ENCODE results near the gene TLR9. TPM values are rescaled to one million over a fixed set of nuclear protein-coding genes. Genes with fewer than 3 reads are reported as not detected.

The TLR9 gene
- total RNA-seq, 1 experiment from 2014 or later = 0.14 TPM

GRCh38 chr3:52211268-52211891, 14.1 kb downstream of the TLR9 start:
- Mint-ChIP-seq H3K4me1 (ENCODE audit: low read depth, unreplicated experiment) (peaks cover 11% of the 10 kb centered on the region), H3K36me3 (ENCODE audit: insufficient read depth, unreplicated experiment) (peaks cover 81% of the 10 kb centered on the region), H3K4me3 (ENCODE audit: low read depth, unreplicated experiment) (no peak overlapping the region), H3K27me3 (ENCODE audit: unreplicated experiment) (no peaks in the 10 kb centered on the region), H3K9me3 (ENCODE audit: low read depth, unreplicated experiment) (no peaks in the 10 kb centered on the region), H3K27ac (ENCODE audit: unreplicated experiment) (no peak overlapping the region)
- DNase-seq = no peak
- TF ChIP-seq CTCF (IDR thresholded peaks at IDR 0.05; ENCODE audit: unreplicated experiment) = no peak
- CTCF ChIA-PET = no interaction called here
- BruUV-seq (replicated peaks) = no TSS peak
- intact Hi-C loops (cut with micrococcal nuclease; ENCODE audit: unreplicated experiment) = no loop called here

- BruUV-seq (replicated peaks) = no TSS peak
- CTCF ChIA-PET = interaction anchor here (1.0 kb wide), 1 partner anchor 30 kb away, joined by 4 read pairs; no protein-coding TSS in a partner anchor
Observed at GRCh38 chr3:52210550-52211046, 14.8 kb downstream of the TLR9 start.

GRCh38 chr3:52210037-52210436, 15.4 kb downstream of the TLR9 start:
- intact Hi-C loops (cut with micrococcal nuclease; ENCODE audit: unreplicated experiment) = no loop called here
- no peaks in the 10 kb centered on the region for H3K9me3 Mint-ChIP-seq (ENCODE audit: low read depth, unreplicated experiment)
- peaks cover 77% of the 10 kb centered on the region for H3K36me3 Mint-ChIP-seq (ENCODE audit: insufficient read depth, unreplicated experiment)
- no peak for DNase-seq
- TF ChIP-seq CTCF (IDR thresholded peaks at IDR 0.05; ENCODE audit: unreplicated experiment) = no peak
- H3K4me3 Mint-ChIP-seq (ENCODE audit: low read depth, unreplicated experiment) = no peak overlapping the region
- peak overlapping the region; percentile 85 for H3K27ac Mint-ChIP-seq (ENCODE audit: unreplicated experiment)
- peaks cover 9% of the 10 kb centered on the region for H3K4me1 Mint-ChIP-seq (ENCODE audit: low read depth, unreplicated experiment)
- BruUV-seq (replicated peaks) = no TSS peak
- no peaks in the 10 kb centered on the region for H3K27me3 Mint-ChIP-seq (ENCODE audit: unreplicated experiment)
- CTCF ChIA-PET = interaction anchor here (1.0 kb wide), 1 partner anchor 29 kb away, joined by 4 read pairs; no protein-coding TSS in a partner anchor

More at GRCh38 chr3:52210550-52211046, 14.8 kb downstream of the TLR9 start:
- no peak for TF ChIP-seq CTCF (IDR thresholded peaks at IDR 0.05; ENCODE audit: unreplicated experiment)
- no peaks in the 10 kb centered on the region for H3K9me3 Mint-ChIP-seq (ENCODE audit: low read depth, unreplicated experiment)
- no peak overlapping the region for H3K4me3 Mint-ChIP-seq (ENCODE audit: low read depth, unreplicated experiment)
- peaks cover 9% of the 10 kb centered on the region for H3K4me1 Mint-ChIP-seq (ENCODE audit: low read depth, unreplicated experiment)
- no peaks in the 10 kb centered on the region for H3K27me3 Mint-ChIP-seq (ENCODE audit: unreplicated experiment)
- no peak for DNase-seq
- intact Hi-C loops (cut with micrococcal nuclease; ENCODE audit: unreplicated experiment) = no loop called here
- peaks cover 83% of the 10 kb centered on the region for H3K36me3 Mint-ChIP-seq (ENCODE audit: insufficient read depth, unreplicated experiment)
- H3K27ac Mint-ChIP-seq (ENCODE audit: unreplicated experiment) = peak overlapping the region; percentile 85

GRCh38 chr3:52208556-52208955, 16.9 kb downstream of the TLR9 start:
- Mint-ChIP-seq H3K9me3 (ENCODE audit: low read depth, unreplicated experiment) (no peaks in the 10 kb centered on the region), H3K36me3 (ENCODE audit: insufficient read depth, unreplicated experiment) (peaks cover 78% of the 10 kb centered on the region), H3K4me1 (ENCODE audit: low read depth, unreplicated experiment) (peaks cover 9% of the 10 kb centered on the region), H3K4me3 (ENCODE audit: low read depth, unreplicated experiment) (no peak overlapping the region), H3K27me3 (ENCODE audit: unreplicated experiment) (no peaks in the 10 kb centered on the region), H3K27ac (ENCODE audit: unreplicated experiment) (no peak overlapping the region)
- DNase-seq = no peak
- TF ChIP-seq CTCF (IDR thresholded peaks at IDR 0.05; ENCODE audit: unreplicated experiment) = no peak
- BruUV-seq (replicated peaks) = no TSS peak
- CTCF ChIA-PET = no interaction called here
- intact Hi-C loops (cut with micrococcal nuclease; ENCODE audit: unreplicated experiment) = no loop called here
